H9 (cell line): ENCODE data around the gene UQCC2. TPM values are rescaled to one million over a fixed set of nuclear protein-coding genes. Genes with fewer than 3 reads are reported as not detected.

Experiments used
- DNase-seq: peaks from one replicate; pipeline ENCODE4 v3.0.0-alpha.2; 2017
- H2AFZ ChIP-seq: one replicate; pipeline ENCODE4 v1.6.1; 2013; ENCODE audit warnings: mild to moderate bottlenecking, low read length, control low read depth, moderate library complexity
- H2AK5ac ChIP-seq: 2 replicates; pipeline ENCODE4 v1.6.1; 2013; ENCODE audit warnings: low read length, control low read depth, mixed read lengths; ENCODE audit not compliant: insufficient read length
- H2BK120ac ChIP-seq: one replicate; pipeline ENCODE4 v1.6.1; 2013; ENCODE audit warnings: low read depth, mild to moderate bottlenecking, low read length, control low read depth, inconsistent platforms; ENCODE audit not compliant: poor library complexity, severe bottlenecking
- H2BK12ac ChIP-seq: 2 replicates; pipeline ENCODE4 v1.6.1; 2013; ENCODE audit warnings: low read length, control low read depth, mixed read lengths, low read depth; ENCODE audit not compliant: insufficient read length
- H2BK15ac ChIP-seq: 2 replicates; pipeline ENCODE4 v1.6.1; 2013; ENCODE audit warnings: low read depth, low read length, control low read depth
- H2BK20ac ChIP-seq: one replicate; pipeline ENCODE4 v1.6.1; 2013; ENCODE audit warnings: low read depth, mild to moderate bottlenecking, low read length, control low read depth, inconsistent platforms; ENCODE audit not compliant: poor library complexity, severe bottlenecking
- H2BK5ac ChIP-seq: 2 replicates; pipeline ENCODE4 v1.6.1; 2013; ENCODE audit warnings: low read length, control low read depth, mixed read lengths; ENCODE audit not compliant: insufficient read length
- H3K14ac ChIP-seq: 2 replicates; pipeline ENCODE4 v1.6.1; 2013; ENCODE audit warnings: low read length, control low read depth; ENCODE audit not compliant: insufficient read depth
- H3K18ac ChIP-seq: 2 replicates; pipeline ENCODE4 v1.6.1; 2013; ENCODE audit warnings: low read depth, mild to moderate bottlenecking, mixed read lengths, low read length, control low read depth; ENCODE audit not compliant: insufficient read length
- H3K23ac ChIP-seq: 2 replicates; pipeline ENCODE4 v1.6.1; 2013; ENCODE audit warnings: low read length, control low read depth, mixed read lengths, low read depth; ENCODE audit not compliant: insufficient read length
- H3K23me2 ChIP-seq: 2 replicates; pipeline ENCODE4 v1.6.1; 2013; ENCODE audit warnings: low read depth, mild to moderate bottlenecking, mixed read lengths, low read length, control low read depth; ENCODE audit not compliant: insufficient read length, poor library complexity, severe bottlenecking
- H3K27ac ChIP-seq: 2 replicates; pipeline ENCODE4 v1.5.1; 2013; ENCODE audit warnings: low read length, control low read depth, mixed read lengths, low read depth; ENCODE audit not compliant: insufficient read length
- H3K27me3 ChIP-seq: 2 replicates; pipeline ENCODE4 v1.6.1; 2013; ENCODE audit warnings: low read length, control low read depth, inconsistent platforms; ENCODE audit not compliant: insufficient read depth
- H3K4ac ChIP-seq: 2 replicates; pipeline ENCODE4 v1.6.1; 2013; ENCODE audit warnings: low read depth, mild to moderate bottlenecking, control low read depth, inconsistent platforms, low read length, moderate library complexity
- H3K4me1 ChIP-seq: 2 replicates; pipeline ENCODE4 v1.6.1; 2013; ENCODE audit warnings: low read length, control low read depth, inconsistent platforms; ENCODE audit not compliant: insufficient read depth
- H3K4me2 ChIP-seq: 2 replicates; pipeline ENCODE4 v1.6.1; 2013; ENCODE audit warnings: low read length, control low read depth, mixed read lengths; ENCODE audit not compliant: insufficient read length, insufficient read depth
- H3K56ac ChIP-seq: 2 replicates; pipeline ENCODE4 v1.6.1; 2013; ENCODE audit warnings: low read depth, mild to moderate bottlenecking, mixed read lengths, low read length, control low read depth; ENCODE audit not compliant: insufficient read length
- H3K79me1 ChIP-seq: 2 replicates; pipeline ENCODE4 v1.6.1; 2013; ENCODE audit warnings: low read depth, mild to moderate bottlenecking, moderate library complexity, low read length, control low read depth, inconsistent platforms; ENCODE audit not compliant: insufficient read depth, poor library complexity, severe bottlenecking
- H3K79me2 ChIP-seq: 2 replicates; pipeline ENCODE4 v1.6.1; 2013; ENCODE audit warnings: low read length, control low read depth, inconsistent platforms; ENCODE audit not compliant: insufficient read depth
- H3K9ac ChIP-seq: 2 replicates; pipeline ENCODE4 v1.6.1; 2013; ENCODE audit warnings: low read length, control low read depth, mixed read lengths; ENCODE audit not compliant: insufficient read length; ENCODE audit errors: extremely low read depth
- H3K9me3 ChIP-seq: one replicate; pipeline ENCODE4 v1.6.1; 2013; ENCODE audit warnings: low read depth, low read length, inconsistent platforms; ENCODE audit not compliant: control insufficient read depth
- H3T11ph ChIP-seq: one replicate; pipeline ENCODE4 v1.6.1; 2013; ENCODE audit warnings: mild to moderate bottlenecking, low read length, control low read depth, inconsistent platforms
- H4K20me1 ChIP-seq: one replicate; pipeline ENCODE4 v1.6.1; 2013; ENCODE audit not compliant: control insufficient read depth, insufficient read length, insufficient read depth
- H4K5ac ChIP-seq: 2 replicates; pipeline ENCODE4 v1.6.1; 2013; ENCODE audit warnings: low read depth, mild to moderate bottlenecking, mixed read lengths, low read length, control low read depth; ENCODE audit not compliant: insufficient read length
- H4K8ac ChIP-seq: replicated peaks from 2 replicates; pipeline ENCODE4 v1.6.1; 2013; ENCODE audit warnings: low read length, control low read depth, mixed read lengths, low read depth; ENCODE audit not compliant: insufficient read length
- H4K91ac ChIP-seq: 2 replicates; pipeline ENCODE4 v1.6.1; 2013; ENCODE audit warnings: low read depth, mild to moderate bottlenecking, moderate library complexity, mixed read lengths, low read length, control low read depth; ENCODE audit not compliant: insufficient read length
- H3K27ac Mint-ChIP-seq, 3 experiments: 2 replicates in 2 of 3; 3 replicates in 1 of 3; pipeline ENCODE4 v1.8.0; 2020 to 2021; ENCODE audit warnings: mixed read lengths in 3 of 3, mild to moderate bottlenecking in 1 of 3, moderate library complexity in 1 of 3
- H3K27me3 Mint-ChIP-seq: 2 replicates; pipeline ENCODE4 v1.8.0; 2021; ENCODE audit warnings: low read depth, mild to moderate bottlenecking, moderate library complexity, mixed read lengths
- H3K36me3 Mint-ChIP-seq, 3 experiments: 2 replicates in 2 of 3; 3 replicates in 1 of 3; pipeline ENCODE4 v1.8.0; 2020 to 2021; ENCODE audit warnings: low read depth in 3 of 3, mixed read lengths in 3 of 3; ENCODE audit not compliant: insufficient read depth in 1 of 3
- H3K4me1 Mint-ChIP-seq, 2 experiments: 2 replicates each; pipeline ENCODE4 v1.8.0; 2020; ENCODE audit warnings: mixed read lengths in 2 of 2
- H3K4me3 Mint-ChIP-seq, 2 experiments: 2 replicates in 1 of 2; 3 replicates in 1 of 2; pipeline ENCODE4 v1.8.0; 2020 to 2021; ENCODE audit warnings: mild to moderate bottlenecking in 2 of 2, mixed read lengths in 2 of 2, moderate library complexity in 1 of 2
- H3K9me3 Mint-ChIP-seq, 2 experiments: 2 replicates in 1 of 2; 3 replicates in 1 of 2; pipeline ENCODE4 v1.8.0; 2020; ENCODE audit warnings: mild to moderate bottlenecking in 2 of 2, mixed read lengths in 2 of 2, moderate library complexity in 1 of 2
- CTCF ChIP-seq: fragments of 200-600 bp; sonication (generic); conservative IDR thresholded peaks from 3 replicates; pipeline ENCODE4 v1.8.0; 2021; ENCODE audit warnings: antibody characterized with exemption, mild to moderate bottlenecking
- WGBS: extraction: QIAGEN DNeasy Blood & Tissue Kit; methylation state at CpG from one replicate; pipeline ENCODE4 v1.1.7; 2013; ENCODE audit warnings: missing lambda C conversion rate, low lambda C conversion rate, mixed read lengths; ENCODE audit not compliant: insufficient read length; ENCODE audit errors: extremely low coverage; 5-methylcytosine and 5-hydroxymethylcytosine counted together
- total RNA-seq: library from RNA; stranded (reverse); gene quantifications from 2 replicates; pipeline ENCODE4 v1.2.1, GENCODE V29; 2021

Gene UQCC2
- total RNA-seq, 1 experiment from 2014 or later = 140 TPM

GRCh38 chr6:33668914-33669313 lies 42.6 kb downstream of the UQCC2 start:
- H3K18ac ChIP-seq = no peak overlapping the region
- no peak overlapping the region for H3K4ac ChIP-seq
- no peak overlapping the region for H4K5ac ChIP-seq
- Mint-ChIP-seq H3K9me3 (no peaks in the 10 kb centered on the region; a peak in 1 of 5 replicates), H3K4me1 (peaks cover 0 to 11% of the 10 kb centered on the region in 2 experiments; a peak in 2 of 4 replicates), H3K36me3 (peaks cover 23 to 74% (median 45%) of the 10 kb centered on the region in 3 experiments; a peak in 6 of 7 replicates), H3K4me3 (no peak overlapping the region), H3K27ac (no peak overlapping the region; a peak in 1 of 7 replicates), H3K27me3 (no peaks in the 10 kb centered on the region; the same call in 1 of the 2 replicates)
- no peak overlapping the region for H2BK15ac ChIP-seq
- no peaks in the 10 kb centered on the region for H3K79me1 ChIP-seq
- no peak overlapping the region for H3K9ac ChIP-seq
- no peak overlapping the region for H2BK20ac ChIP-seq
- no peak overlapping the region for H4K91ac ChIP-seq
- WGBS = no CpG with 5 or more reads among the region's 17 CpGs
- no peak overlapping the region for H4K8ac ChIP-seq
- H2BK120ac ChIP-seq = no peak overlapping the region
- H2BK12ac ChIP-seq = no peak overlapping the region
- H3K56ac ChIP-seq = no peak overlapping the region
- H2AFZ ChIP-seq = no peak overlapping the region
- no peak overlapping the region for H3K4me2 ChIP-seq
- no peak overlapping the region for H3K27ac ChIP-seq
- DNase-seq = peak; percentile 62
- H3K4me1 ChIP-seq = no peaks in the 10 kb centered on the region
- H3K27me3 ChIP-seq = no peaks in the 10 kb centered on the region
- H3K23me2 ChIP-seq = no peaks in the 10 kb centered on the region
- no peaks in the 10 kb centered on the region for H4K20me1 ChIP-seq
- H3T11ph ChIP-seq = no peak overlapping the region
- H3K23ac ChIP-seq = no peak overlapping the region
- no peak overlapping the region for H2AK5ac ChIP-seq
- no peak overlapping the region for H3K14ac ChIP-seq
- H3K9me3 ChIP-seq = no peaks in the 10 kb centered on the region
- no peak for TF ChIP-seq CTCF
- H3K79me2 ChIP-seq = no peaks in the 10 kb centered on the region
- no peak overlapping the region for H2BK5ac ChIP-seq
